Thyroid gland (tissue), 4 donors: ENCODE data around the gene TBC1D1.

Experiments
- POLR2A ChIP-seq, 2 donors: fragments of 450-650 bp; IDR thresholded peaks; one replicate each; pipeline ENCODE4 v1.6.1; 2017; ENCODE audit warnings: antibody characterized with exemption in 2 of 2, mild to moderate bottlenecking in 2 of 2, moderate library complexity in 1 of 2
- TF ChIP-seq, protein P1 (sequence below), 6 experiments: fragments of 200-600 bp in 3 of 6; fragments of 450-650 bp in 3 of 6; sonication (generic) in 3 of 6; IDR thresholded peaks; one replicate each; pipeline ENCODE4 v1.5.1; 2016 to 2019; ENCODE audit warnings: antibody characterized with exemption in 6 of 6, mild to moderate bottlenecking in 2 of 6, inconsistent platforms in 1 of 6, moderate library complexity in 1 of 6

DNA sequence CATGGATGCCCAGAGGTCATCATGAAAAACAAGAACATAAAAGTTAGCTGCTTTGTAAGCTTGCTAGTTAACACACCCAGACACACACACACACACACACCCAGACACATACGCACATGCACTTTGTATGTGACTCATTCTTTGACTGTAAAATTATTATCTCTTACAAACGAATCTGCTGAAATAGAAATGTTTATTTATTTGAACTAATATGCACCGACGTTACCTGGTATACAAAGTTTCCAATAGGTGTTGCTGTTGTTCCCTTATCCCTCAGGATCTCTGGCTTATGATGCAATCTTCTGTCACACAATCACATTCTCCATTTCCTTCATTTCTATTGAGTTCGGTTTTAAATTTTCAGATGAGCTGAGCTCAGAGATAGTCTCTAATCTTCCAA, 278.6 kb downstream of the TBC1D1 start:
- TF ChIP-seq, protein P1, sequence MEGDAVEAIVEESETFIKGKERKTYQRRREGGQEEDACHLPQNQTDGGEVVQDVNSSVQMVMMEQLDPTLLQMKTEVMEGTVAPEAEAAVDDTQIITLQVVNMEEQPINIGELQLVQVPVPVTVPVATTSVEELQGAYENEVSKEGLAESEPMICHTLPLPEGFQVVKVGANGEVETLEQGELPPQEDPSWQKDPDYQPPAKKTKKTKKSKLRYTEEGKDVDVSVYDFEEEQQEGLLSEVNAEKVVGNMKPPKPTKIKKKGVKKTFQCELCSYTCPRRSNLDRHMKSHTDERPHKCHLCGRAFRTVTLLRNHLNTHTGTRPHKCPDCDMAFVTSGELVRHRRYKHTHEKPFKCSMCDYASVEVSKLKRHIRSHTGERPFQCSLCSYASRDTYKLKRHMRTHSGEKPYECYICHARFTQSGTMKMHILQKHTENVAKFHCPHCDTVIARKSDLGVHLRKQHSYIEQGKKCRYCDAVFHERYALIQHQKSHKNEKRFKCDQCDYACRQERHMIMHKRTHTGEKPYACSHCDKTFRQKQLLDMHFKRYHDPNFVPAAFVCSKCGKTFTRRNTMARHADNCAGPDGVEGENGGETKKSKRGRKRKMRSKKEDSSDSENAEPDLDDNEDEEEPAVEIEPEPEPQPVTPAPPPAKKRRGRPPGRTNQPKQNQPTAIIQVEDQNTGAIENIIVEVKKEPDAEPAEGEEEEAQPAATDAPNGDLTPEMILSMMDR (IDR thresholded peaks at IDR 0.05) = no peak
- no peak for TF ChIP-seq POLR2A (IDR thresholded peaks at IDR 0.05)
